ENCODE results near the gene TRNAU1AP.

DNA sequence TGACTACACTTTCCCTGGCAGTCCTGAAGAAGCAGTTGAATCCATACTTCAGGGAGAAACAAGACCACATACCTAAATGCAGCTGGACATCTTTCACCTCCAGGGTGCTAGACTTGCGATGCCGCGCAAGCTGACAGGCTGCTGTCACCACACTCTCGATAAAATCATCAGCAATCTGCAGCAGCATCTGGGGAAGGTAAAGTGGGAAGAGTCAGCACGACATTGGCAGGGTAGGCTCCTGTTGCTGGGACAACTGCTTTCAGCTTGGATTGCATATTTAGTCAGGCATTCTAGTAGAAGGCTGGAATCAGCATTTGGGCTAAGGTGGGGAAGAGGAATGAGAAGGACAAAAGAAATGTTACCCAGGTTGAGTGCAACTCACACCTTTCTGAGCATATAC is 60.3 kb downstream of the TRNAU1AP start:
- no peak for TF ChIP-seq CTCF (IDR thresholded peaks at IDR 0.05; ENCODE audit: poor library complexity)
- no peak for TF ChIP-seq EZH2 (IDR thresholded peaks at IDR 0.05; ENCODE audit: borderline replicate concordance)

Data from hepatocyte (in vitro differentiated cells).